Activated T-cell treated with anti-CD3 and anti-CD28 coated beads for 24 hours (primary cell): Measurements from ENCODE around the gene TBXT.
"Not testable (repeated sequence)": the region's sequence is repeated elsewhere in the genome, so short reads cannot be mapped to it uniquely, and the experiment has no call there.

ENCODE experiments used
- DNase-seq: peaks from one replicate; pipeline ENCODE4 v3.0.0-alpha.2; 2020; ENCODE audit warnings: low read depth

Gene TBXT

DNA sequence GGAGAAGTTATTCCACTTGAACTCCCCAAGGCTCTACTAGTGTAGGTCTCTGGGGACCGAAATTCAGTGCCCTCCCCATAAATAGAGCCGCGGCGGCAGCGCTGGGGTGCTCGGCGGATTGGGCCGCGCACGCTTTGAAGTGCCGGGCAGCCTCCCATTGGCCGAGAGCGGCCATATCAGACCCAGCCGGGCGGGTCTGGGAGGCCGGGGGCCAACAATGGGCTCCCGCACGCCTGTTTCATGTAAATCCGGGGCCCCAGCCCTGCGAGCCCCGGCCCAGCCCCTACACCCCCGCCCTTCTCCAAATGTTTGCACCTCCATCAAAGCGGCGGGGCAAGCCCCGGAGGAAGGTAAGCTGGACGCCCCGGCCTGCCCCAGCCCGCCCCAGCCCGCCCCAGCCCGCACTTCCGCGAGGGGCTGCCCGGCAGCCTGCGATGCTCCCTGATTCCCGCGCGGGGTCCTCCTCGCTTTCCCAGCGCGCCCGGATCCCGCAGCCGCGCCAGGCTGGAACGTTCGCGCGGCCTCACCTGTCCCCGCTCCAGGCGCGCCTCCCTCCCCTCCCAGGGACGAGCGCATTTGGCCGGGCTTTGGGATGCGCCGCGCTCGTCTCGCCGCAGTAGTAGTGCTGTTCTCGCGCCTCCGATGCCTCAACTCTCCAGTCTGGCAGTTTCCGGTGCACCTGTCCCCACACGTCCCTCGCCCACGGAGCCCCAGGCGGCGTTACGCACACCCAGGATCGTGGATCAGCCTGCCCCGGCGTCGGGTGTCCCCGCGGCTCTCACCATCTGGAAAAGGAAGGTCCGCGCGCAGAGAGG, at the start of gene TBXT:
Gene TBXT (minus strand): TSS at position 51 of the 815 bp plus-strand sequence. CDS start 260 bp downstream, outside the sequence.
- no peak for DNase-seq

DNA sequence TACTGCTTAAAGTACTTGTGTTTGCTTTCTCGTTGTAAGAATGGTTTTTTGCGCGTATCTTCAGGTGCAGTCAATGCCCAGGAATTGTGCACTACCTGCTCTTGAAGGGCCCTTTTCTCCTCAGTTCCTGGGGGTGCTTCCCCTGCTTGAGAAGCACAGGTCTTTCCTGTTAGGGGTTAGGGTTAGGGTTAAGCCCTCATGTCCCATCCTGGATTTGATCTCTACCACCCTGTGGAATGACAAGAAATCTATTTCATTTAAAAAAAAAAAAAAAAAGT, 39.6 kb upstream of the TBXT start:
- DNase-seq = no peak

DNA sequence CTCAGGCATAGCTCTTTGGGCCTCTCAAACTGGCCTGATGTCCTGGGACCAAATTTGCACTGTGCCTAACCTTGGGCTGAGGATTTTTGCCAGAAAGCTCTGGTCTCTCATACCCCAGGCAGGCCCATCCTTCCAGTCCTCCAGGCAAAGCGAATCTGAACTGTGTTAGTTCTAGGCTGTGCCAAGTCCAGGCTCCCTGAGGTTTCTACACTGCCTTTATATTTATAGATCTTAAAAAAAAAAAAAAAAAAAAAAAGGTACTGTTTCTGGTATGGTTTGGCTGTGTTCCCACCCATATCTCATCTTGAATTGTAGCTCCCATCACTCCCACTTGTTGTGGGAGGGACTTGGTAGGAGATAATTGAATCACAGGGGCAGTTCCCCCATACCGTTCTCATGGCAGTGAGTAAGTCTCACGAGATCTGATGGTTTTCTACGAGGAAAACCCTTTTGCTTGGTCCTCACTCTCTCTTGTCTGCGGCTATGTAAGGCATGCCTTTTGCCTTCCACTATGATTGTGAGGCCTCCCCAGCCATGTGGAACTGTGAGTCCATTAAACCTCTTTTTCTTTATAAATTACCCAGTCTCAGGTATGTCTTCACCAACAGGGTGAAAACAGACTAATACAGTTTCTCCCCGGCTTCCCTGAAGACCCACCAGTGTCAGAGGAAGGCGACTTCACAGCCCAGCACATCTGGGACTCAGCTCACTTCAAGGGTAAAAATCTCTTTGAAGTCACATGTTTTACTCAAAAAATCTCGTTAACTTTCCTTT, 39.0 kb upstream of the TBXT start:
- no peak for DNase-seq

DNA sequence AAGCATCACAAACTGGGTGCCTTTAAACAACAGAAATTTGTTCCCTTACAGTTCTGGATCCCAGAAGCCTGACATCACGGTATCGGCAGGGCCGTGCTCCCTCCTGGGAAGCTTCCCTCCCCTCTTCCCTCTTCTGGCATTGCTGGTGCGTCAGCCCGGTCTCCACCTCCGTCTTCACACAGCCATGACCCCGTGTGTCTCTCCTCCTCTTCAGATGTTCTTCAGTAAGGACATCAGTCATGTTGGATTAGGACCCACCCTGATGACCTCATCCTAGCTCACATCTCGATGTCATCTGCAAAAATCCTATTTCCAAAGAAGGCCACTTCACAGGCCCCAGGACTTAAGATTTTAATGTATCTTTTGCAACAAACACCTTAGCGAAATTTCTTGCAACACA, 38.4 kb upstream of the TBXT start:
- DNase-seq = no peak

DNA sequence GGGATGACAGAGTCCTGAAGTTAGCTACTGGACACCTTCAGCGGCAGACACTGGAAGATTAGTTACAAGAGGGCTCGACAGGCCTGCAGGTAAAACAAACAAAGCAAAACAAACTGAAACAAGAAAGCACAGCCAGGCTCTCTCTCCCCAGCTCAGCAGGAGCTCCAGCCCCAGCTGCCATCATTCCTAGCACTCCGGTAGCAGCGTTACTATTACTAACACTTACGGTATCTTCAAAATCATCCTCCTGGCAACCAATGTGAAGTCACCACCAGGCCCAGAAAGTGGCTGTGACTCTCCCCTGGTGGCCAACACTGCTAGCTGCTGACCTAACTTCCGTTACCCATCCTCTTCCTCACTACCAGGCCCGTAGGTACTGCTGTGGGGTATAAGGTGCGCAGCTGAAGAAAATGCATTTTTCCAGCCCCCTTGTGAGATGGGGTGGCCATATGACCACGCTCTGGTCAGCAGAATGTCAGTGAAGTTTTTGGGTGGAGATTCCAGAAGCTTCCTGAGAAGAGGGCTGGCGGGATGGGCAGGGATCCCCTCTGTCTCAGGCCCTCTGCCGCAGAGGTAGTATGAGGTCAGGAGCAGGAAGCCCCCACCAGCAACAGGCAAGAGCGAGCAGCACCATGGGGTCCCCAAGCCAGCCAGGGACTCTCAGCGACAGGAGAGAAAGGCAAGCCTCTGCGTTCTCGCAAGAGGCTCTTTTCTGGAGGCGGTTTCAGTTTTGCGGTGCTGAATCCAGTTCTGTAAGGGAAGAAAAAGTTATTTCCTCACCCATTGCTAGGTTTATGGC, 37.4 kb upstream of the TBXT start:
- no peak for DNase-seq

- no peak for DNase-seq
Measured at GRCh38 chr6:166203641-166204222, 36.1 kb upstream of the TBXT start.

GRCh38 chr6:166203003-166203640, 35.5 kb upstream of the TBXT start:
- DNase-seq = no peak

GRCh38 chr6:166202321-166202733, 34.7 kb upstream of the TBXT start:
- DNase-seq = no peak

- DNase-seq = no peak
Measured at GRCh38 chr6:166201878-166202277, 34.2 kb upstream of the TBXT start.

DNA sequence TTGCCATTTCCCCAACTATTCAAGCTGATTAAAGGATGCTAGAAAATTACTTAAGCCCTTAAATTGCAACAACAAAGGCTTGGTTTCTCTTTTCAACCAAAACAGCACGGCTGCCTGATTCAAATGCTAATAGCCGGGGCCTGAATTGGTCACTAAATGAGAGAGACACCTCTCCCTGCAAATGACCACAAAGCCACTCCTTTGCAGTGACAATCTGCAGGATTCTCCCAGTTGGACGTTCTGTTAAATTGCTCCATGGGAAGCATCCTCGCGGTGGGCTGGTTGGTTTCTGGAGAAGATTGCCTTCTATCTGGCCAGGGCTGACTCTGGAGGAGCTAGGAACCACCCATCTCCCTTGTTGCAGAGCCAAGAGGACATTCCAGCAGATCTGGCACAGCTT, 29.7 kb upstream of the TBXT start:
- no peak for DNase-seq

DNA sequence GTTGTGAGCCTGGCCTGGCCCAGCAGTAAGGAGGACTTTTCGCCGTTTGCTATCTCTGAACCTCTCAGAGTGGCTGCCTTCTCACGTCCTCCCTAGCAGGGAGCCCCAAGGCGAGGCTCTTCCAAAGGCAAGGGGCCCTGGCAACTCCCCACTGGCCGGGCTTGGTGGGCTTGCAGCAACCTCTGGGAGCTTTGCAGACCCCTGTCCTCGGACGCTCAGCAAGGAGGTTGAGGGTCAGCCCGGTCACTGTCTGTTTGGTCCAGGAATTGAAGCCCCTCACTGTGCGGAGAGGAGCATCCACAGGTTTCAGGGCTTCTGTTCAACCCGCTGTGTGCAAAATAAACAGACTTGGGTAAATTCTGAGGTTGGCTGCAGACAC, 28.2 kb upstream of the TBXT start:
- no peak for DNase-seq

DNA sequence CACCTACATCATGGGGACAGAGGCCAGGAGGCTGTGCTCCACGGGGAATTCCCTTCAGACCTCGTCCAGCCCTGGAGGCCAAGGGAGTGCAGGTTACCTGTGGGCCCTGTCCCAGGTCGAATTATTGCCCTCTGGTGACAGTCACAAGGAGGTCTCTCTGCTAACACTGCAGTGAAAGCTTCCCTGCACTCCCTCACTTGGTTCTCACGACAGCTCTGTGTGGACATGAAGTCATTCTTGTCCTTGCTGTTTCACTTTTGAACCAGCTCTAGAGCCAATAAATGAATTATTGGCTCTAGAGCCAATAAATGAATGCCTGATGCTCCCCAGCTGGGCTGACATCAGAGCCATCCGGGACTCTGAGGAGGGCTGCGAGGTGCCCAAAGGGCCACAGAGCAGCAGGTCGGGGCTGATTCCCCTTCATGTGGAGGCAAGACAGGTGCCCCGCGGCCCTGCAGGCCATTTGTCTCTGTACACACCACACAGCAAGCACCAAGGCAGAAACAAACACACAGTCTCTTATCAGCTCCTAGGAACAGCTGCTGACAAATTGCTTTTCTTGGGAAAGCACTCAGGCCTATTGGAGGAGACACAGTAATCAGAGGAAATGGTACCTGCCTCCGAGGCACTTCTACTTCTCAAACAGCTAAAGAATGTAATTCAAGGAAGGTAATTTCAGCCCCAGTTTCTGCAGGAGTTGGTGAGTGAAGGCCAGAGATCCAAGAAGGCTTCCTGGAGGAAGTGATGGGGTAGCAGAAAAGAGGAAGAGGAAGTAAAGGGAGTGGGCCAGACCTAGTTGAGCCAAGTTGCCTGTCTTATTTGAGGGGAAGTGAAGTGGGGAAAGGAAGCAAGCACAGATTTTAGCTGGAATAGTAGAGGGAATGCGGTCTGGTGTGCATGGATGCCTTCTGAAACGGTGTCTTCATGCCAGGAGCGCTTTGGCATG, 27.5 kb upstream of the TBXT start:
- no peak for DNase-seq

DNA sequence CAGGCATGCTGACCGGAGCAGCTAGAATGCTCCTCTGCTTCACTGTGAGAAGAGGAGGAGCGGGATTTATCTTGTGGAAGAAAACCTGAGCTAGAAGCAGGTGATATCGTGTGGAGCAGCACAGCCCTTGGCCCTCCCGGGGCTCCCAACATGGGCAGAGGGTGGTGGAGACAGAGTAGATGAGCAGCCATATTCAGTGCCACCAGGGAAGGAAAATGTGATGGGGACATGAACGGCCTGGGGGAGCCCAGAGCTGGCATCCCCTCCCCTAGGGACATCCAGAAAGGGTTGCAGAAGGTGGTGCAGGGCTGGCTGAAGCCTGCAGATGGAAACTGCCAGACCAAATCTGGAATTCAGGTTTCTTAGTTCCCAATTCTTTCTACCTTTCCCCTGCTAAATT, 24.9 kb upstream of the TBXT start:
- DNase-seq = no peak

DNA sequence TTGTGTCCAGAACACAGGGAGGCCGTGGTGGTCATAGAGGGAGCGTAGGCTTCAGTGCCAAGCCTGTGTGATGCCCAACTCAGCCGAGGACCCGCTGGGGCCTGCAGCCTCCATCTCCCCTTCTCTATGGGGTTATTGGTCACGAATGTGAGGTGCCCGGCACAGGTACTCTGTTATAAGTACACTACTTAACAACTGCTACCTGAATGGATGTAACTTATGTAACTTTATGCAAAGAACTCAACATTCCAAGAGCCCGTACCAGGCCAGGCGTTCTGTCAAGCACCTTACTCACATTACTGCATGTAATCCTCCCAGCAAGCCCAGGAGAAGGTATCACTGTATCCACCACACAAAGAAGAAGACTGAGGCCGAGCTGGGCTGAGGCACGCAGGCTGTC, 24.5 kb upstream of the TBXT start:
- DNase-seq = no peak

DNA sequence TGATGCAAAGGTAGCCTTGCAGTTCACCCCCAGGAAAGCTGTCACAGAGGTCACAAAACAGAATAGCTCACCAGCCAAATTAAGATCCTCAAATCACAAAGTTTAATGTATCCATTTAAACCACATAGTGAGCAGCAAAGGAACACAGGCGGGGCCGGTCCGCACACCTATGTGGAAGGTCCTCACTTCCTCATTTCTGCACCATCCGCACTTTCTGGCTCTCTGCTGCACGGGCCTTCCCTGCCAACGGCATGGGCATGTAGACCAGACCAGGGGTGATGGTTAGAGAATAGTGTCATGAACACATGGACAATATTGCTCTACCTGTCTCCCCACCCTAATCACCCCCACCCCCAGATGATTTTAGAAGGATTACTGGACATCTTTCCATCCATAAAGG, 12.1 kb upstream of the TBXT start:
- no peak for DNase-seq

DNA sequence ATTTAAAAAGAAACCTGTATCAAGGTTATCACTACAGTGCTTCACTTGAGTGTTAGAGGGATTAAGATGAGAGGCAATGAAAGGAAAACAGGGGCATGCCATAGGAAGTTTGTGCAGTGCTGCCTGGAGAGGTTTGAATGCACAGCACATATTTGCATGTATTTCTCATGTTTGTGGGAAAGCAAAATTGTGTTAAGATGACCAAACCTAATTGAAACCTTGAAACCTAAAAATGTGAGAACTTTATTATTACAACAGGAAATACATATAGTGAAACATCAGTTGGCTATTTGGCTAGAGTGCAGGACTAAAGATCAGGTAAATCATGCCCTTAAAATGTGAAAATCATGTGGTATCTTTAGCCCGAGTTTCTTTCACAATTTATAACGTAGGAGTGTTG, 8.5 kb upstream of the TBXT start:
- DNase-seq = no peak

- not testable (repeated sequence) for DNase-seq
Measured at GRCh38 chr6:166175093-166175492, 7.4 kb upstream of the TBXT start.

DNA sequence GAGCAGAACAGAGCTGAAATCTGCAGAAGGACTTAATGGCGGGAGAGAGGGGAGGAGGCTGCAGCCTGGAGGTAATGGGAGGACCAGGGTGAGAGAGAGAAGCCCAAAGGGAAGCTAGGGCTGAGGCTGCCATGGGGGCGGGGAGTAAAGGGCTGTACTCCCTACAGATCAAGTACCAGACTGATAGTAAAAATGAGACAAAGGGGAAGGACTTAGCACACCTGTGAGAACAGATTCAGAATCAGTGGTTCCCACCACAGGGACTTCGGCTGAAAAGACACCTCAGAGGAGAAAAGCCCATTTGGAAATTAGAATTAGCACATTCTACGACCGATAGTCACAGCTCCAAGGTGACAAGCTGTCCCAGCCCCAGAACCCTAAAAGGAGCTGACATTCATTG, 6.4 kb upstream of the TBXT start:
- DNase-seq = no peak

- DNase-seq = no peak
Measured at GRCh38 chr6:166173281-166173951, 5.8 kb upstream of the TBXT start.

GRCh38 chr6:166172546-166172945, 4.9 kb upstream of the TBXT start:
- no peak for DNase-seq
